Smooth muscle cell of the brain vasculature (primary cell): Measurements from ENCODE around the gene DOCK6.
A peak's percentile ranks its signal among the peaks of the same experiment; 100 is the strongest.

Experiments
- DNase-seq: peaks from one replicate; pipeline ENCODE4 v3.0.0-alpha.2; 2012; ENCODE audit warnings: low read depth, low spot score

Gene DOCK6

GRCh38 chr19:11244846-11245589, 17.3 kb downstream of the DOCK6 start:
- DNase-seq = no peak

GRCh38 chr19:11243798-11244169, 18.5 kb downstream of the DOCK6 start:
- DNase-seq = no peak

GRCh38 chr19:11242864-11243797, 19.2 kb downstream of the DOCK6 start:
- DNase-seq = peak; percentile 37

GRCh38 chr19:11242025-11242424, 20.3 kb downstream of the DOCK6 start:
- no peak for DNase-seq

GRCh38 chr19:11240008-11240444, 22.3 kb downstream of the DOCK6 start:
- no peak for DNase-seq

GRCh38 chr19:11239377-11240000, 22.8 kb downstream of the DOCK6 start, which contains the start of gene ANGPTL8:
ANGPTL8 (plus strand) TSS chr19:11239619; CDS start chr19:11239638, 19 bp downstream.
- no peak for DNase-seq

- no peak for DNase-seq
Measured at GRCh38 chr19:11238781-11239376, 23.4 kb downstream of the DOCK6 start.

- no peak for DNase-seq
Measured at GRCh38 chr19:11238041-11238440, 24.3 kb downstream of the DOCK6 start.

GRCh38 chr19:11237321-11237720, 25.0 kb downstream of the DOCK6 start:
- DNase-seq = no peak

- DNase-seq = no peak
Measured at GRCh38 chr19:11236324-11237301, 25.7 kb downstream of the DOCK6 start.

GRCh38 chr19:11234486-11235075, 27.7 kb downstream of the DOCK6 start:
- no peak for DNase-seq

GRCh38 chr19:11233073-11233472, 29.3 kb downstream of the DOCK6 start:
- no peak for DNase-seq

- no peak for DNase-seq
Measured at GRCh38 chr19:11232555-11232954, 29.8 kb downstream of the DOCK6 start.

- no peak for DNase-seq
Measured at GRCh38 chr19:11230621-11231386, 31.5 kb downstream of the DOCK6 start.

- DNase-seq = no peak
Measured at GRCh38 chr19:11227195-11227886, 35.0 kb downstream of the DOCK6 start.

GRCh38 chr19:11226716-11227166, 35.6 kb downstream of the DOCK6 start:
- DNase-seq = no peak

- DNase-seq = no peak
Measured at GRCh38 chr19:11225815-11226214, 36.5 kb downstream of the DOCK6 start.

GRCh38 chr19:11225172-11225571, 37.2 kb downstream of the DOCK6 start:
- DNase-seq = no peak

- no peak for DNase-seq
Measured at GRCh38 chr19:11224429-11224828, 37.9 kb downstream of the DOCK6 start.
